ENCODE measurements around the gene DAP3.
"Not testable (repeated sequence)": the region's sequence is repeated elsewhere in the genome, so short reads cannot be mapped to it uniquely, and the experiment has no call there.

Gene DAP3

DNA sequence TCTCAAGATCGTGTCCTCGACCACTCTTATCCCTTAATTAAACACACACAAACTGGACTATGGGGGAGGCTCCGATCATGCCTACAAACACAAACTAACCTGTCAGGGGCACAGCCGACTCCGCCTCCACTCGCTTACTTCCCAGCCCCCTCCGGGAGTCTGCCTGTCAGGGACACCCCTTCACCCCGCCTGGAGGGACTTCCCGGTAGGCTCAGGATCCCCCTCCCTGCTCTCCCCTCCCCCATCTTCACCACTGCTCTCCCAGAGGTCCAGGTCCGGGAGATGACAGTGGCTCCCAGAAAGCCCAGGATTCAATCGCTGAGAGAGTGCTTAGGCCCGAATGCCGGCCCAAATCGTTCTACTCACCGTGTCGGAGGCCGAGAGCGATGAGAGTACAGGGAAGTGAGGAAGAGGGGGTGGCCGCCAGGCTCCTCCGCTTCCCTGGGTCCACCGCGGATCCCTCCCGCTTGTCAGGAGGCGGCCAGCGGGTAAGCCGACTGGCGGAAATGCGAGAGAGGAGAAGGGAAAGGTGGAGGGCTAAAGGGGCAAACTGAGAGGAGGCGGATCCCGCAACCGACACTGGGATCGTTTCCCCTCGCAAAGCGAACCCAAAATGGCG lies 1.1 kb upstream of the DAP3 start:
- H3K9me3 ChIP-seq (ENCODE audit: control insufficient read depth, insufficient read depth, low read depth, low read length); CTCF ChIA-PET; H3K4me1 ChIP-seq (ENCODE audit: control insufficient read depth, insufficient read depth, low read length): not testable (repeated sequence)
- peaks cover 5 to 19% of the 10 kb centered on the region in 2 experiments; a peak in 2 of 3 replicates for H3K36me3 ChIP-seq (ENCODE audit: control insufficient read depth in 2 of 2, insufficient read depth in 1 of 2, low read length in 2 of 2)
- POLR2A ChIA-PET: interaction anchor here (0.6 kb wide), 1 partner anchor 246 kb away, joined by 4 read pairs; no protein-coding TSS in a partner anchor
- TF ChIP-seq, protein P1, sequence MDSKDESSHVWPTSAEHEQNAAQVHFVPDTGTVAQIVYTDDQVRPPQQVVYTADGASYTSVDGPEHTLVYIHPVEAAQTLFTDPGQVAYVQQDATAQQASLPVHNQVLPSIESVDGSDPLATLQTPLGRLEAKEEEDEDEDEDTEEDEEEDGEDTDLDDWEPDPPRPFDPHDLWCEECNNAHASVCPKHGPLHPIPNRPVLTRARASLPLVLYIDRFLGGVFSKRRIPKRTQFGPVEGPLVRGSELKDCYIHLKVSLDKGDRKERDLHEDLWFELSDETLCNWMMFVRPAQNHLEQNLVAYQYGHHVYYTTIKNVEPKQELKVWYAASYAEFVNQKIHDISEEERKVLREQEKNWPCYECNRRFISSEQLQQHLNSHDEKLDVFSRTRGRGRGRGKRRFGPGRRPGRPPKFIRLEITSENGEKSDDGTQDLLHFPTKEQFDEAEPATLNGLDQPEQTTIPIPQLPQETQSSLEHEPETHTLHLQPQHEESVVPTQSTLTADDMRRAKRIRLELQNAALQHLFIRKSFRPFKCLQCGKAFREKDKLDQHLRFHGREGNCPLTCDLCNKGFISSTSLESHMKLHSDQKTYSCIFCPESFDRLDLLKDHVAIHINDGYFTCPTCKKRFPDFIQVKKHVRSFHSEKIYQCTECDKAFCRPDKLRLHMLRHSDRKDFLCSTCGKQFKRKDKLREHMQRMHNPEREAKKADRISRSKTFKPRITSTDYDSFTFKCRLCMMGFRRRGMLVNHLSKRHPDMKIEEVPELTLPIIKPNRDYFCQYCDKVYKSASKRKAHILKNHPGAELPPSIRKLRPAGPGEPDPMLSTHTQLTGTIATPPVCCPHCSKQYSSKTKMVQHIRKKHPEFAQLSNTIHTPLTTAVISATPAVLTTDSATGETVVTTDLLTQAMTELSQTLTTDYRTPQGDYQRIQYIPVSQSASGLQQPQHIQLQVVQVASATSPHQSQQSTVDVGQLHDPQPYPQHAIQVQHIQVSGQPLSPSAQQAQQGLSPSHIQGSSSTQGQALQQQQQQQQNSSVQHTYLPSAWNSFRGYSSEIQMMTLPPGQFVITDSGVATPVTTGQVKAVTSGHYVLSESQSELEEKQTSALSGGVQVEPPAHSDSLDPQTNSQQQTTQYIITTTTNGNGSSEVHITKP (tag by site-specific recombination; IDR thresholded peaks at IDR 0.05): peak; percentile 50
- TF ChIP-seq IKZF3 (tag by site-specific recombination; IDR thresholded peaks at IDR 0.05) (0 out of 2 replicates have a peak, but pooled peaks have one; percentile 23), ZBTB17 (tag by site-specific recombination; IDR thresholded peaks at IDR 0.05) (peak; percentile 24; the same call in 1 of the 2 replicates), ZNF366 (tag by site-specific recombination; conservative IDR thresholded peaks at IDR 0.05) (0 out of 2 replicates have a peak, but pooled peaks have one; percentile 10), ZNF76 (tag by site-specific recombination; IDR thresholded peaks at IDR 0.05; ENCODE audit: borderline replicate concordance, low read depth) (peak; percentile 84)
- peak overlapping the region; percentile 91 for H3K4me3 ChIP-seq (ENCODE audit: low read depth, low read length)
- H3K27ac ChIP-seq (ENCODE audit: extremely low read depth, low read depth, low read length): peak overlapping the region; percentile 97

- POLR2A ChIA-PET: interaction anchor here (0.6 kb wide), 1 partner anchor 245 kb away, joined by 4 read pairs; no protein-coding TSS in a partner anchor
- CTCF ChIA-PET: no interaction called here
- Histone ChIP-seq H3K4me3 (ENCODE audit: low read depth, low read length) (peak within 1 kb of the TSS; percentile 91), H3K9me3 (ENCODE audit: control insufficient read depth, insufficient read depth, low read depth, low read length) (no peaks in the 10 kb centered on the region), H3K4me1 (ENCODE audit: control insufficient read depth, insufficient read depth, low read length) (no peaks in the 10 kb centered on the region), H3K36me3 (ENCODE audit: control insufficient read depth in 2 of 2, insufficient read depth in 1 of 2, low read length in 2 of 2) (peaks cover 5 to 26% of the 10 kb centered on the region in 2 experiments; a peak in 2 of 3 replicates), H3K27ac (ENCODE audit: extremely low read depth, low read depth, low read length) (peak within 1 kb of the TSS; percentile 97)
- TF ChIP-seq ZNF529 (tag by site-specific recombination; IDR thresholded peaks at IDR 0.05; ENCODE audit: insufficient replicate concordance) (no peak), ZIC2 (tag by site-specific recombination; IDR thresholded peaks at IDR 0.05) (no peak), ZNF148 (tag by site-specific recombination; IDR thresholded peaks at IDR 0.05; ENCODE audit: borderline replicate concordance) (no peak), PRDM1 (tag by site-specific recombination; IDR thresholded peaks at IDR 0.05) (no peak), ZNF416 (tag by site-specific recombination; IDR thresholded peaks at IDR 0.05) (no peak), ZNF37A (tag by site-specific recombination; IDR thresholded peaks at IDR 0.05) (no peak), ZNF560 (tag by site-specific recombination; IDR thresholded peaks at IDR 0.05; ENCODE audit: borderline replicate concordance) (no peak), GLI4 (tag by site-specific recombination; IDR thresholded peaks at IDR 0.05) (peak; percentile 80), ZNF571 (tag by site-specific recombination; IDR thresholded peaks at IDR 0.05) (no peak), ZNF354C (tag by site-specific recombination; IDR thresholded peaks at IDR 0.05; ENCODE audit: borderline replicate concordance, low read depth) (no peak), ZNF274 (IDR thresholded peaks at IDR 0.05; ENCODE audit: low read length) (no peak), ZNF274 (tag by site-specific recombination; IDR thresholded peaks at IDR 0.05; ENCODE audit: borderline replicate concordance) (no peak), ZSCAN18 (tag by site-specific recombination; IDR thresholded peaks at IDR 0.05) (peak; percentile 23), HOXD13 (CRISPR knock-in tag; IDR thresholded peaks at IDR 0.05; ENCODE audit: borderline replicate concordance) (no peak), ZFP37 (tag by site-specific recombination; IDR thresholded peaks at IDR 0.05) (0 out of 2 replicates have a peak, but pooled peaks have one; percentile 24), KLF7 (tag by site-specific recombination; IDR thresholded peaks at IDR 0.05; ENCODE audit: borderline replicate concordance) (no peak), OVOL3 (tag by site-specific recombination; IDR thresholded peaks at IDR 0.05) (no peak), ZNF624 (tag by site-specific recombination; IDR thresholded peaks at IDR 0.05) (no peak), ZNF664 (tag by site-specific recombination; IDR thresholded peaks at IDR 0.05) (no peak)
- TF ChIP-seq, protein P2, sequence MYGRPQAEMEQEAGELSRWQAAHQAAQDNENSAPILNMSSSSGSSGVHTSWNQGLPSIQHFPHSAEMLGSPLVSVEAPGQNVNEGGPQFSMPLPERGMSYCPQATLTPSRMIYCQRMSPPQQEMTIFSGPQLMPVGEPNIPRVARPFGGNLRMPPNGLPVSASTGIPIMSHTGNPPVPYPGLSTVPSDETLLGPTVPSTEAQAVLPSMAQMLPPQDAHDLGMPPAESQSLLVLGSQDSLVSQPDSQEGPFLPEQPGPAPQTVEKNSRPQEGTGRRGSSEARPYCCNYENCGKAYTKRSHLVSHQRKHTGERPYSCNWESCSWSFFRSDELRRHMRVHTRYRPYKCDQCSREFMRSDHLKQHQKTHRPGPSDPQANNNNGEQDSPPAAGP (tag by site-specific recombination; IDR thresholded peaks at IDR 0.05): peak; percentile 89
Observed at GRCh38 chr1:155688324-155689080, 389 bp upstream of the DAP3 start, which contains the start of gene YY1AP1. YY1AP1 (minus strand) TSS chr1:155688774; CDS start chr1:155680436, 8,338 bp downstream.
